ENCODE data around the gene MTARC2.

- TF ChIP-seq POLR2A (IDR thresholded peaks at IDR 0.05) (no peak), CTCF (IDR thresholded peaks at IDR 0.05) (no peak)
These were observed 46.1 kb upstream of the MTARC2 start for GRCh38 chr1:220701974-220702373.
